GM19023 (cell line): ENCODE data around the gene DGKI.

Experiments
- ATAC-seq: cut with Tn5 transposase; IDR thresholded peaks from one replicate; pipeline ENCODE4 v1.9.1; 2021; ENCODE audit warnings: mild to moderate bottlenecking, moderate library complexity; ENCODE audit not compliant: unreplicated experiment

Gene DGKI

GRCh38 chr7:137609500-137609899 is 237.3 kb downstream of the DGKI start:
- no peak for ATAC-seq

DNA sequence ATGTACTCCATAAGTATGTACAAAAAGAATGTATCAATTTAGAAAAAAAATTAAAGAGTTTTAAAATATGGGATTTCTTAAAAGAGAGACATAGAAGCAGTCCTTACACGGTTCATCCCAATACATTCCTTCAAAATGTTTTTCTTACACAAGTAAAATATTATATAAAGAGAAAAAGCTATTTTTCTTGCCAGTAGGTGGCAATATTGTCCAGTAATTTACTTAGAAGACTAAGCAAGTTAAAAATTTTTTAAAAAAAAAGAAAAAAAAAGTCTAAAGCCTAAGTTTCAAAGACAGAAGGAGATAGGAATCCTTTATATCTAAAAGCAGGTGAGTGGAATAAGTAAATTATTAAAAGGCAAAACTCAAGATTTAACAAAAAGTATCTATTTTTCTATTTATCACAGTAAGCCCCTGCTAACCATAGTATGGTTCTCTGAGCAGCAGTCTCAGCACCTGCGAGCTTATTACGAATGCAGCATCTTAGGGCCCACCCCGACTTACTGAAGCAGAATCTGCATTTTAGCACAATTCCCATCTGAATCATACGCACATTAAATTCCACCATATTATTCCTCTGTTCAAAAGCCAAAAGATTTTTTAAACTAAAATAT is 240.6 kb downstream of the DGKI start:
- no peak for ATAC-seq

- ATAC-seq: no peak
Measured at GRCh38 chr7:137603043-137603442, 243.7 kb downstream of the DGKI start.

DNA sequence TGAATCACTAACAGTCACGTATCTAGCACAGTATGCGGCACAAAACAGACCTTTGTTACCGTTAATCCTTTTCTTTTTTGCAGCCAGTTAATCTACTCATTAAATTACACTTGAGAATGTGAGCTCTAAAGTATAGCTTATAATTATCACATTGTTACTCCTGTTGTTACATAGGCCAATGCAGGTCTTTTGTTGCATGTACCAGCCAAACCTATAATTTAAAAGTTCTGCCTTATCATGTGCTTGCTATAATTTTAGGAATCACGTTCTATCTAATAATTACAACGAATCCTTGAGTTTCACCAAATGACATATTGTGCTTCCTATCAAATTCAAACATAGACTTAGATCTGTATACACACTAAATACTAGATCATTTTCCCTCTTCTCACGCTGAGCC is 245.1 kb downstream of the DGKI start:
- ATAC-seq: no peak

DNA sequence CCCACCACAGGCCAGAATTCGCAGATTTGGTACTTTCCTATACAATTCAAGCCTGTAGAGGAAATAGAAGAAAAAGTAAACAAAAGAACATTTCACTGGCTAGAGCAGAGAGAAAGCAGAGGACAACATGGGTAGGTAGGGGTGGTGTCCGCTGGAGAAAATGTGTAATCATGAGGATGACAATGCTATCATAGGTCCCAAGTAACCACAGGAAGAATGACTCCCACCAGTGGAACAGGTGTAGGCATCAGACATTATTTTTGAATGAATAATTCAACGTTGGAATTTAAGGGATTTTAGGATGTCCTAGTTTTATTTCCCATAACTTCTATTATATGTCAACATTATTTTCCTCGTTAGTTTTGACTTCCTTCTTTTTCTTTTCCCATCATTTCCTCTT is 248.9 kb downstream of the DGKI start:
- ATAC-seq: no peak

- no peak for ATAC-seq
Measured at GRCh38 chr7:137593115-137593711, 253.6 kb downstream of the DGKI start.

- ATAC-seq: peak; percentile 72
Measured at GRCh38 chr7:137592232-137592896, 254.4 kb downstream of the DGKI start.

GRCh38 chr7:137591421-137591837 is 255.3 kb downstream of the DGKI start:
- no peak for ATAC-seq

GRCh38 chr7:137590756-137591305 is 255.9 kb downstream of the DGKI start:
- ATAC-seq: no peak

GRCh38 chr7:137590071-137590755 is 256.6 kb downstream of the DGKI start:
- ATAC-seq: no peak

DNA sequence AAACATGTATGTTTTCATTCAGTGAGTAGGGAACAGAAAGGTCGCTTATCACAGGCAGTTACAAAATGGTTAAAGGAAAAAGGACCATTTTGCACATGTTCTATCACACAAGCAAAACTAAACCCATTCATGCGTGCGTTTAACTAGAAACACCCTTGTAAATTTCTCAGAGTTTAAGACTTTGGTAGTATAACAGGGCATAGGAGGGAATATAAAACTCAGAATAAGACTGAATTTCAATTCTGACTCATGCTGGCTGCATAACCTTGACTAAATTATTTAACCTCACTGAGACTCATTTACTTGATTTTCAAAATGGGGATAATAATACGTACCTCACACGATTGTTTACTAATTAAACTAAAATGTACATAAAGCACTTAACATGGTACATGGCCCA is 259.4 kb downstream of the DGKI start:
- ATAC-seq: no peak

DNA sequence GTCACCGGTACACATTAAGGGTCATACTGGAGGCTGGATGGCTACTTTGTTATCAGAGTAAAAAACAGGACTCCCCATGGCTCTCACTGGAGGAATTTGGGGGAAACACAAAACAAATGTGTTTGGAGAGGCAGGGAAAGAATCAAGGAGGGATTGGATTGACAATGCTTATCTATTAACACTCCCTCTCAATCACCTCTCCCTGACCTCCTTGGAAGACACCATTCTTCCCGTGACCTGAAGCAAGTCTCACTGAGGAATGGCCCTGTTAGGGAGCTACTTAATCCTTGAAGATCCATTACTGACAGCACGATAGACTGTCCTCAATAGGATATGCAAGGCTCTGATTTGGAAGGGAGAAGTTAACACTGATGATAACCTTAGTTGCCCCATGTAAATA is 261.2 kb downstream of the DGKI start:
- ATAC-seq: no peak

DNA sequence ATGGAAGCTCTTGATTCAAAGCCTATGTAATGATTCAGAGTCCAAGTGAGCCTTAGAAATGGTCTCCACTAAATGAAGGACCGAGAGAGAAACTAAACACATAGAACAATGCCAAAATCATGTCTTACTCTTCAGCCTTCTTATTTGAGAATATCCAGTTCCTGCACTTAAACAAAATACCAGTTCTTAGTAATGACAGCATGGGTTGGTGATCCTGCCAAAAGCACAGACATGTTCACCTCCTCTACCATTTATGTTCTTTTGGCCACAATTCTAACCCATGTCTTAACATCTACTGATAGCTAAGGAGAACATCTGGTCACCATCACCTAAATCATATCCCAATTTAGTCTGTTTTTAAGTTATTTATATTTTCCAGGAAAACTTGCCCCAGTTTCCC is 263.6 kb downstream of the DGKI start:
- ATAC-seq: no peak

DNA sequence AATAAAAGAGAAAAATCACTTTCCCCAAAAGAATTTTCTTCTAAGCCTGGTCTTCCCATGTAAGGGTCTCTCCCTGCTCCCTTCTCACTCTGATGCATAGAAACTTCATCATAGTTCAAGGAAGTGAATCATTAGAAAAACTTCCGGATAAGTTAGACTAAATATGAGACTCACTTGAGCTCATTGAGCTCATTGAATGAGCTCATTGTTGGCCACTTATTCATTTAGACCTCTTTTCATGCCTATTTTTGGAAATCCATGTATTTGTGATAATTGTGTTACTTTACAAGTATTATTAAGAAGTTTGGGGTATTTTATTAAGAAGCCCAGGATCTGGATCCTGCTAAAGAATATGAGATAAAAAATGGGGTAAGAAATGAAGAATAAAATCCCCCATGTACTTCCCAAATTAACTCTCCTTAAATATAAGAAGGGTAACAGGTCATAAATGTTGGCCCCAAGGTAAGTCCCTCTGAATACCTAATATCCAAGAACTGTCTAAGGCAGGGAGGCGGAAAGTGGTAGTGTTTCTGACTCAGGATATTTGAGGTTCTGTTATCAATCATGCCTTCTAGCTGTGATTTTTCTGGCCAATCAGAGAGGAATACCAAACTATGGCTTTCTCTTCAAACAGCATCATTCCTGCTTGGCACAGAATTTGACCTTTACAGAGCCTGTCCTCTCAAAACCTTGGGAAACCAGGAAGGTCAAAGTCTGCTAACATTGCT is 266.7 kb downstream of the DGKI start:
- no peak for ATAC-seq

- no peak for ATAC-seq
Measured at GRCh38 chr7:137578541-137578940, 268.2 kb downstream of the DGKI start.

DNA sequence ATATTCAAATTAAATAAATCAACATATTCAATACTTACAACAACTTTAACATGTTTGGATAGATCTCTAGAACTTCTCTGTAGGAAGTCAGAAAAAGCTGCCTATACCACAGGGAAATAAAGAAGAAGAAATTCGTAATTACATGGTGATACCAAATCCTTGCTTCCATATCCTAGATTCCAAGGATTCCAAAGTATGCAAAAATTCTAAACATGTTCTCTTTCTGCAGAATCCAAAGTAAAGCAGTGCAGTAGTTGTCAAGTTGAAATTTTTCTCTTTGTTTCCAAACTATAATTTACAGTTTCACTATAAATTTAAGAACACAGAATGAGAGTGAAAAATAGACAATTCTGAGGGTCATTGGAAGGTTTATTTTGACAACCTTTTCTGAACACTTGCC is 269.6 kb downstream of the DGKI start:
- no peak for ATAC-seq

- ATAC-seq: no peak
Measured at GRCh38 chr7:137576481-137576880, 270.3 kb downstream of the DGKI start.

GRCh38 chr7:137574812-137575211 is 272.0 kb downstream of the DGKI start:
- ATAC-seq: no peak

DNA sequence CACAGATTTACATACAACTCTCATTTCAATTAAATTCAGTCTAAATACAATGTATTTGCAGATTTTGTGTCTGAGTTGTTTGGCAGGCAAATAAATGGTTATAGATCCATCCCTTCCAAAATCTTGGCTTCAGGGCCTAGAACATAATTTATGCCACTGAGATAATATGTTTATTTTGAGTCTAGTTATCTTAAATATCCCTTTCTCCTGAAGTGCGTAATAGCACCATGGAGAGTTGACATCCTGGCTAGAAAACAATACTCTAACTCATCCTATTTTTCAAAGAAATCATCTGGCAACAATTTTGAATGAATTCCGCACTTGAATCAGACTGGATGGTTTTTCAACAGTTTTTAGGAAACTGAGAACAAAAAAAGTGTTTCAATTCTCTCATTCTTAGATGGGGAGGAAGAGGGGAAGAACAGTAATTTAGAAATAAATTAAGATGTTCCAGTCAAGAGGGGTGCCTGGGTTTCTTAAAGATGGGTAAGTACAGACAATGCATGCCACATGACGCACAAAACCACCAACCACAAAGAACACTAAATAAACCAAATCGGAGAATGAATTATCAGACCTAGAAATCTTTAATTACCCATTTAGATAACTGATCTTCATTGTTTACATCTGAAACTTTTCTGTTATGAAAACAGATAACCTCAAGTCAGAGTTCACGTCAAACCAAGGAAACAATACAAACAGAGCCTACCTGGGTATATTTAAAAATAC is 274.6 kb downstream of the DGKI start:
- no peak for ATAC-seq

- no peak for ATAC-seq
Measured at GRCh38 chr7:137564677-137565076, 282.1 kb downstream of the DGKI start.
